Caco-2 (cell line): Measurements from ENCODE around the gene COTL1. TPM values are rescaled to one million over a fixed set of nuclear protein-coding genes. Genes with fewer than 3 reads are reported as not detected.
A peak's percentile ranks its signal among the peaks of the same experiment; 100 is the strongest.

Experiments used
- Bru-seq: library from RNA; stranded (reverse); fragments of 400-500 nt; gene quantifications from one replicate; lab custom pipeline; 2021; lab: Mats Ljungman, UMichigan
- BruChase-seq, 2 experiments: library from RNA; stranded (reverse); fragments of 400-500 nt; gene quantifications; one replicate each; lab custom pipeline; 2021; lab: Mats Ljungman, UMichigan
- BruUV-seq: library from RNA; stranded (reverse); fragments of 400-500 nt; replicated peaks from 2 replicates; lab custom pipeline; 2021; lab: Mats Ljungman, UMichigan
- CTCF ChIA-PET: fragments of 300-600 bp; sonication (Branson Sonifier 250); formaldehyde crosslinking; loops from one replicate; lab custom pipeline; 2022; ENCODE audit warnings: antibody characterized with exemption; lab: Charles Lee
- POLR2A ChIA-PET: fragments of 300-600 bp; sonication (Branson Sonifier 250); formaldehyde crosslinking; loops from one replicate; lab custom pipeline; 2022; ENCODE audit warnings: antibody characterized with exemption; lab: Charles Lee
- DNase-seq, 2 experiments: peaks; one replicate each; pipeline versions ENCODE4 v3.0.0 to v3.0.0-alpha.2; 2020 to 2022
- H3K27me3 ChIP-seq: replicated peaks from 2 replicates; pipeline ENCODE4 v1.6.0; 2011; ENCODE audit warnings: low read length; ENCODE audit not compliant: control insufficient read depth, insufficient read depth
- H3K36me3 ChIP-seq: 2 replicates; pipeline ENCODE4 v1.5.1; 2011; ENCODE audit warnings: low read length; ENCODE audit not compliant: control insufficient read depth, insufficient read depth
- H3K4me1 ChIP-seq: fragments of 250-450 bp; sonication (Bioruptor Pico); 2 replicates; pipeline ENCODE4 v1.5.1; 2020; ENCODE audit warnings: mild to moderate bottlenecking
- H3K4me3 ChIP-seq: 2 replicates; pipeline ENCODE4 v1.5.1; 2011; ENCODE audit warnings: low read depth, mild to moderate bottlenecking, control low read depth, low read length
- H3K9me3 ChIP-seq: fragments of 250-450 bp; sonication (Bioruptor Pico); 2 replicates; pipeline ENCODE4 v1.5.1; 2020; ENCODE audit warnings: mild to moderate bottlenecking, moderate library complexity
- H3K27ac Mint-ChIP-seq: one replicate; pipeline ENCODE4 v1.8.0; 2022; ENCODE audit warnings: mixed read lengths; ENCODE audit not compliant: unreplicated experiment
- H3K27me3 Mint-ChIP-seq: one replicate; pipeline ENCODE4 v1.8.0; 2022; ENCODE audit warnings: mixed read lengths; ENCODE audit not compliant: insufficient read depth, unreplicated experiment
- H3K36me3 Mint-ChIP-seq: one replicate; pipeline ENCODE4 v1.8.0; 2022; ENCODE audit warnings: mild to moderate bottlenecking, mixed read lengths; ENCODE audit not compliant: insufficient read depth, unreplicated experiment
- H3K4me1 Mint-ChIP-seq: one replicate; pipeline ENCODE4 v1.8.0; 2022; ENCODE audit warnings: low read depth, mixed read lengths; ENCODE audit not compliant: unreplicated experiment
- H3K4me3 Mint-ChIP-seq: one replicate; pipeline ENCODE4 v1.8.0; 2022; ENCODE audit warnings: mild to moderate bottlenecking, moderate library complexity, mixed read lengths; ENCODE audit not compliant: unreplicated experiment
- H3K9me3 Mint-ChIP-seq: one replicate; pipeline ENCODE4 v1.8.0; 2022; ENCODE audit warnings: mixed read lengths; ENCODE audit not compliant: unreplicated experiment
- intact Hi-C: fragments of 100-400 bp; cut with micrococcal nuclease; formaldehyde crosslinking; loops from one replicate; pipeline ENCODE4 v1.10.0; 2022; ENCODE audit not compliant: unreplicated experiment
- long read RNA-seq: library from polyadenylated mRNA; stranded (forward); transcript quantifications from one replicate; pipeline ENCODE4 v2.0.0, GENCODE V29; 2022
- total RNA-seq: library from RNA; stranded (reverse); gene quantifications from 2 replicates; pipeline ENCODE4 v1.2.3, GENCODE V29; 2022
- TF ChIP-seq, protein P1 (sequence below), 2 experiments: fragments of 200-600 bp in 1 of 2; IDR thresholded peaks; 1 replicate in 1 of 2; 2 replicates in 1 of 2; pipeline versions ENCODE4 v1.5.1 to v1.8.0; 2011 to 2022; ENCODE audit warnings: antibody characterized with exemption in 1 of 2, control low read depth in 1 of 2, inconsistent platforms in 1 of 2, low read depth in 1 of 2, low read length in 1 of 2, mild to moderate bottlenecking in 1 of 2, moderate library complexity in 1 of 2; ENCODE audit not compliant: insufficient read depth in 1 of 2, severe bottlenecking in 1 of 2, unreplicated experiment in 1 of 2

COTL1 gene
- total RNA-seq (434 and 461 TPM in 2 replicates), Bru-seq, nascent RNA (percentile 82 among the genes with signal in this experiment), BruChase-seq, experiment 1, labeled RNA remaining after a 2-hour chase (percentile 81 among the genes with signal in this experiment), BruChase-seq, experiment 2, labeled RNA remaining after a 6-hour chase (percentile 91 among the genes with signal in this experiment)
- long read RNA-seq, transcript COTL1-201 (4 exons, 1,843 nt): major isoform, 923 of 1,035 reads
- long read RNA-seq, transcript COTL1-202 (2 exons, 781 nt): minor isoform, 5 of 1,035 reads
- long read RNA-seq, partial matches to known transcripts: 21 of 1,035 reads
- long read RNA-seq, other reads (novel, unspliced or antisense): 86 of 1,035 reads

DNA sequence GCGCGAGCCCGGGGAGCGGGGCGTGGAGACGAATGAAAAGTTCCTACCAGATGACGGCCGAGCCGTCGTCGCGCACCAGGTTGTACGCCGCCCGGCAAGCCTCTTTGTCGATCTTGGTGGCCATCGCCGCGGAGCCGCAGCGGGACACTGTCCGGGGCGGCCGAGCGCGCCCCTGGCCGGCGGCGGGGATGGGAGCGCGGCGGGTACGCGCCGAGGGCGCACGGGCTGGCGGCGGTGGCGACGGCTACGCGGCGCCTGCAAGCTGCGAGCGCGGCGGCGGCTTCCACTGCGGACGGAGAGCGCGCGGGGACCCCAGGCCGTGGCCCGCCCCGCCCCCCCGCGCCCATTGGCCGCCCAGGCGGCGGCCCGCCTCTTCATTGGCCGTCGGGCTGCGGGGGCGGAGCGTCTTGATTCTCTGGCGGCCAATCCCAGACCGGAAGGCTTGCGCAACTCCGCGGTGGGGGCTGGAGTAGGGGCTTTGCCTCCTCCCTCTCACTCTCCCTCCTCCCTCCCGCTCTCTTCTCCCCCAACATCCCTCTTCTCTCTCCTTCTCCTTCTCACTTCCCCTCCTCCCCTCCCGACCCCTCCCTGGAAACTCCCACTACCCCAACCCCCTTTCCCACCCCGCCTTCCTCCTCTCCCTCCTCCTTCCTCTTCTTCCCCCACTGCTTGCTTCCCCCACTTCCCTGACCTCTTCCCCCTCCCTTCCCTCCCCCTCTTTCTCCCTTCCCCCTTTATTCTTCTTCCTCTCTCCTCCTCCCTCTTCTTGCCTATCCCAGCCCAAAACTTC lies at the start of gene COTL1:
Gene COTL1, minus strand, starts transcription at position 288 of the 790 bp plus-strand sequence. Its CDS starts 164 bp downstream, at position 124.
- peaks cover 31% of the 10 kb centered on the region for H3K4me1 ChIP-seq
- no peaks in the 10 kb centered on the region for H3K9me3 Mint-ChIP-seq
- BruUV-seq: no TSS peak
- peak within 1 kb of the TSS; percentile 96 for H3K4me3 Mint-ChIP-seq
- CTCF ChIA-PET: interaction anchor here (0.6 to 1.8 kb wide), 11 partner anchors 31 to 394 kb away, joined by 3 to 12 read pairs (median 4); partner anchors contain the start of gene KLHL36
- peak within 1 kb of the TSS; percentile 96 for H3K4me3 ChIP-seq
- no peaks in the 10 kb centered on the region for H3K9me3 ChIP-seq
- H3K4me1 Mint-ChIP-seq: peaks cover 59% of the 10 kb centered on the region
- H3K27me3 ChIP-seq: no peaks in the 10 kb centered on the region
- intact Hi-C loops: loop anchor here (1.0 kb wide), 6 partner anchors 49 to 107 kb away; no protein-coding TSS in a partner anchor
- H3K36me3 Mint-ChIP-seq: peaks cover 63% of the 10 kb centered on the region
- POLR2A ChIA-PET: interaction anchor here (0.9 to 1.4 kb wide), 3 partner anchors 32 to 86 kb away, joined by 3 to 9 read pairs (median 3); no protein-coding TSS in a partner anchor
- peak; percentile 99 for DNase-seq
- no peaks in the 10 kb centered on the region for H3K36me3 ChIP-seq
- TF ChIP-seq, protein P1, sequence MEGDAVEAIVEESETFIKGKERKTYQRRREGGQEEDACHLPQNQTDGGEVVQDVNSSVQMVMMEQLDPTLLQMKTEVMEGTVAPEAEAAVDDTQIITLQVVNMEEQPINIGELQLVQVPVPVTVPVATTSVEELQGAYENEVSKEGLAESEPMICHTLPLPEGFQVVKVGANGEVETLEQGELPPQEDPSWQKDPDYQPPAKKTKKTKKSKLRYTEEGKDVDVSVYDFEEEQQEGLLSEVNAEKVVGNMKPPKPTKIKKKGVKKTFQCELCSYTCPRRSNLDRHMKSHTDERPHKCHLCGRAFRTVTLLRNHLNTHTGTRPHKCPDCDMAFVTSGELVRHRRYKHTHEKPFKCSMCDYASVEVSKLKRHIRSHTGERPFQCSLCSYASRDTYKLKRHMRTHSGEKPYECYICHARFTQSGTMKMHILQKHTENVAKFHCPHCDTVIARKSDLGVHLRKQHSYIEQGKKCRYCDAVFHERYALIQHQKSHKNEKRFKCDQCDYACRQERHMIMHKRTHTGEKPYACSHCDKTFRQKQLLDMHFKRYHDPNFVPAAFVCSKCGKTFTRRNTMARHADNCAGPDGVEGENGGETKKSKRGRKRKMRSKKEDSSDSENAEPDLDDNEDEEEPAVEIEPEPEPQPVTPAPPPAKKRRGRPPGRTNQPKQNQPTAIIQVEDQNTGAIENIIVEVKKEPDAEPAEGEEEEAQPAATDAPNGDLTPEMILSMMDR (IDR thresholded peaks at IDR 0.05; ENCODE audit: insufficient read depth in 1 of 2, low read depth in 1 of 2, low read length in 1 of 2, severe bottlenecking in 1 of 2, unreplicated experiment in 1 of 2): no peak
- no peaks in the 10 kb centered on the region for H3K27me3 Mint-ChIP-seq
- peak within 1 kb of the TSS; percentile 100 for H3K27ac Mint-ChIP-seq

GRCh38 chr16:84665843-84666242 lies 48.0 kb upstream of the COTL1 start:
- Mint-ChIP-seq H3K27ac (no peak overlapping the region), H3K27me3 (no peaks in the 10 kb centered on the region), H3K9me3 (no peaks in the 10 kb centered on the region), H3K36me3 (peaks cover 34% of the 10 kb centered on the region), H3K4me3 (no peak overlapping the region), H3K4me1 (no peaks in the 10 kb centered on the region)
- no peak for DNase-seq
- CTCF ChIA-PET: interaction anchor here (0.7 kb wide), 1 partner anchor 60 kb away, joined by 4 read pairs; no protein-coding TSS in a partner anchor
- H3K4me1 ChIP-seq: no peaks in the 10 kb centered on the region
- intact Hi-C loops: no loop called here
- peaks cover 2% of the 10 kb centered on the region; the same call in 1 of the 2 replicates for H3K36me3 ChIP-seq
- BruUV-seq: no TSS peak
- TF ChIP-seq, protein P1 (IDR thresholded peaks at IDR 0.05; ENCODE audit: insufficient read depth in 1 of 2, low read depth in 1 of 2, low read length in 1 of 2, severe bottlenecking in 1 of 2, unreplicated experiment in 1 of 2): no peak
- H3K9me3 ChIP-seq: no peaks in the 10 kb centered on the region
- H3K4me3 ChIP-seq: no peak overlapping the region
- no peaks in the 10 kb centered on the region for H3K27me3 ChIP-seq
- POLR2A ChIA-PET: no interaction called here

- POLR2A ChIA-PET: interaction anchor here (0.5 kb wide), 1 partner anchor 103 kb away, joined by 3 read pairs; no protein-coding TSS in a partner anchor
- CTCF ChIA-PET: no interaction called here
- no peak overlapping the region for H3K27ac Mint-ChIP-seq
These were observed 47.5 kb upstream of the COTL1 start for GRCh38 chr16:84665359-84665758.

More at GRCh38 chr16:84665359-84665758, 47.5 kb upstream of the COTL1 start:
- no peaks in the 10 kb centered on the region for H3K27me3 Mint-ChIP-seq
- intact Hi-C loops: no loop called here
- no peaks in the 10 kb centered on the region for H3K4me1 Mint-ChIP-seq
- no TSS peak for BruUV-seq
- Histone ChIP-seq H3K36me3 (peaks cover 4% of the 10 kb centered on the region; the same call in 1 of the 2 replicates), H3K4me1 (no peaks in the 10 kb centered on the region), H3K9me3 (no peaks in the 10 kb centered on the region), H3K4me3 (no peak overlapping the region), H3K27me3 (no peaks in the 10 kb centered on the region)
- H3K4me3 Mint-ChIP-seq: no peak overlapping the region
- no peaks in the 10 kb centered on the region for H3K9me3 Mint-ChIP-seq
- TF ChIP-seq, protein P1 (IDR thresholded peaks at IDR 0.05; ENCODE audit: insufficient read depth in 1 of 2, low read depth in 1 of 2, low read length in 1 of 2, severe bottlenecking in 1 of 2, unreplicated experiment in 1 of 2): no peak
- DNase-seq: no peak
- peaks cover 37% of the 10 kb centered on the region for H3K36me3 Mint-ChIP-seq
